PC-3 (cell line): ENCODE measurements around the gene IER5L.

Experiments
- CTCF ChIP-seq: fragments of 300-600 bp; sonication (generic); conservative IDR thresholded peaks from 2 replicates; pipeline ENCODE4 v1.5.1; 2017; ENCODE audit warnings: antibody characterized with exemption, low read depth, mild to moderate bottlenecking, low read length
- EZH2 ChIP-seq: fragments of 300-600 bp; sonication (generic); IDR thresholded peaks from one replicate; pipeline ENCODE4 v1.6.1; 2017; ENCODE audit warnings: antibody characterized with exemption, mild to moderate bottlenecking, low read length; ENCODE audit not compliant: unreplicated experiment
- EZH2phosphoT487 ChIP-seq: fragments of 300-600 bp; sonication (generic); IDR thresholded peaks from 2 replicates; pipeline ENCODE4 v1.6.1; 2018; ENCODE audit warnings: mild to moderate bottlenecking, antibody characterized with exemption, low read length, borderline replicate concordance

- TF ChIP-seq CTCF (peak; percentile 81), EZH2 (no peak), EZH2phosphoT487 (no peak)
Measured at GRCh38 chr9:129143031-129143927, 34.8 kb downstream of the IER5L start.
